GM15510 (cell line): ENCODE data around the gene DAAM2.

Experiments
- POLR2A ChIP-seq: IDR thresholded peaks from 3 replicates; pipeline ENCODE4 v1.6.1; 2011; ENCODE audit warnings: borderline replicate concordance; ENCODE audit not compliant: insufficient read length; ENCODE audit errors: extremely low read depth

The DAAM2 gene

GRCh38 chr6:39861663-39862062 lies 69.5 kb downstream of the DAAM2 start:
- TF ChIP-seq POLR2A: no peak

GRCh38 chr6:39865011-39865888 lies 73.1 kb downstream of the DAAM2 start:
- TF ChIP-seq POLR2A: no peak

- TF ChIP-seq POLR2A: no peak
Observed at GRCh38 chr6:39867592-39867991, 75.4 kb downstream of the DAAM2 start.

- TF ChIP-seq POLR2A: no peak
Observed at GRCh38 chr6:39870950-39871349, 78.8 kb downstream of the DAAM2 start.

GRCh38 chr6:39873439-39873838 lies 81.3 kb downstream of the DAAM2 start:
- TF ChIP-seq POLR2A: no peak

- no peak for TF ChIP-seq POLR2A
Observed at GRCh38 chr6:39876111-39876510, 83.9 kb downstream of the DAAM2 start.

- no peak for TF ChIP-seq POLR2A
Observed at GRCh38 chr6:39876826-39877225, 84.7 kb downstream of the DAAM2 start.

- TF ChIP-seq POLR2A: no peak
Observed at GRCh38 chr6:39879535-39879934, 87.4 kb downstream of the DAAM2 start.

- no peak for TF ChIP-seq POLR2A
Observed at GRCh38 chr6:39880594-39880993, 88.4 kb downstream of the DAAM2 start.

- no peak for TF ChIP-seq POLR2A
Observed at GRCh38 chr6:39881851-39882530, 89.8 kb downstream of the DAAM2 start.

- TF ChIP-seq POLR2A: no peak
Observed at GRCh38 chr6:39882531-39882899, 90.3 kb downstream of the DAAM2 start.

- TF ChIP-seq POLR2A: no peak
Observed at GRCh38 chr6:39884696-39885095, 92.5 kb downstream of the DAAM2 start.

- no peak for TF ChIP-seq POLR2A
Observed at GRCh38 chr6:39885691-39886090, 93.5 kb downstream of the DAAM2 start.

GRCh38 chr6:39886871-39887270 lies 94.7 kb downstream of the DAAM2 start:
- TF ChIP-seq POLR2A: no peak

GRCh38 chr6:39887692-39888450 lies 95.7 kb downstream of the DAAM2 start:
- TF ChIP-seq POLR2A: no peak
